ENCODE results near the gene GPC6.

Gene GPC6

DNA sequence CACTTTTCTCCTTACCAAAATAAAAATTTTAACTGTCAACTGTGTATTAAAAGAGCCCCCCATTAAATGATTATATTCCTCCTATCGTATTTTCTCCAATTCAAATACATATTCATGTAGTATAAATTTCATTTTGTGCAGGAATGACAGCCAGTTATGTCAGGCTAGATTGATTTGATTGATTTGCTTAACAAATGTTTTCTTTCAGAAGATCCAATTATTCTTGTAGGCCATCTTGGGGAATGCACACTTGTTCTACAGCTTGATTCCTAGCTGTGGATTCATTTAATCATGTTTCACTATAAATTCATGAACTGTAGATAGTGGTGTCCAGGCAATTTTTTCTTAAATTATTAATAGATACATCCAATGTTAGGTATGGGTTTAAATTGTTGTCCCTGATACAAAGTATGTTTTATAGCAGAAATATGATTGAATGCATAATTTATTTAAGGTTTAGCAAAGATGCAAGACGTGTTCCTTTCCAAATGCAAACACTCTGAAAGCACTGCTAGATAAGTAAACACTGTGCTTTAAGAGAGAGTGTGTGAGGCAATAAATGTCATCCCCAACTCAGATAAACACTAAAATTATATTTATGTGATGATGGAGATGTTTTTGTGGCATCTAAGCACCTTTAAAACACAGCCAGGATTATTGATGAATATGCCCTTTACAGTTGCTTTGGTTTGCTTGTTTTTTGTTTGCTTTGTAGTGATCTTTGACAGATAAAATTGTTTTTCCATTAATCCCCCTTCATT lies 721.7 kb downstream of the GPC6 start:
- no peak for DNase-seq (ENCODE audit: low read depth)
- no peak overlapping the region for H3K4me3 ChIP-seq (ENCODE audit: low read depth, low read length)
- TF ChIP-seq, protein P1, sequence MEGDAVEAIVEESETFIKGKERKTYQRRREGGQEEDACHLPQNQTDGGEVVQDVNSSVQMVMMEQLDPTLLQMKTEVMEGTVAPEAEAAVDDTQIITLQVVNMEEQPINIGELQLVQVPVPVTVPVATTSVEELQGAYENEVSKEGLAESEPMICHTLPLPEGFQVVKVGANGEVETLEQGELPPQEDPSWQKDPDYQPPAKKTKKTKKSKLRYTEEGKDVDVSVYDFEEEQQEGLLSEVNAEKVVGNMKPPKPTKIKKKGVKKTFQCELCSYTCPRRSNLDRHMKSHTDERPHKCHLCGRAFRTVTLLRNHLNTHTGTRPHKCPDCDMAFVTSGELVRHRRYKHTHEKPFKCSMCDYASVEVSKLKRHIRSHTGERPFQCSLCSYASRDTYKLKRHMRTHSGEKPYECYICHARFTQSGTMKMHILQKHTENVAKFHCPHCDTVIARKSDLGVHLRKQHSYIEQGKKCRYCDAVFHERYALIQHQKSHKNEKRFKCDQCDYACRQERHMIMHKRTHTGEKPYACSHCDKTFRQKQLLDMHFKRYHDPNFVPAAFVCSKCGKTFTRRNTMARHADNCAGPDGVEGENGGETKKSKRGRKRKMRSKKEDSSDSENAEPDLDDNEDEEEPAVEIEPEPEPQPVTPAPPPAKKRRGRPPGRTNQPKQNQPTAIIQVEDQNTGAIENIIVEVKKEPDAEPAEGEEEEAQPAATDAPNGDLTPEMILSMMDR (IDR thresholded peaks at IDR 0.05; ENCODE audit: low read depth, low read length) = no peak
- TF ChIP-seq, protein P2, sequence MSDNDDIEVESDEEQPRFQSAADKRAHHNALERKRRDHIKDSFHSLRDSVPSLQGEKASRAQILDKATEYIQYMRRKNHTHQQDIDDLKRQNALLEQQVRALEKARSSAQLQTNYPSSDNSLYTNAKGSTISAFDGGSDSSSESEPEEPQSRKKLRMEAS (IDR thresholded peaks at IDR 0.05; ENCODE audit: low read depth, low read length) = no peak
- TF ChIP-seq POLR2A (IDR thresholded peaks at IDR 0.05; ENCODE audit: extremely low read depth, insufficient read length) (no peak), MYC (IDR thresholded peaks at IDR 0.05; ENCODE audit: low read depth, low read length) (no peak)

DNA sequence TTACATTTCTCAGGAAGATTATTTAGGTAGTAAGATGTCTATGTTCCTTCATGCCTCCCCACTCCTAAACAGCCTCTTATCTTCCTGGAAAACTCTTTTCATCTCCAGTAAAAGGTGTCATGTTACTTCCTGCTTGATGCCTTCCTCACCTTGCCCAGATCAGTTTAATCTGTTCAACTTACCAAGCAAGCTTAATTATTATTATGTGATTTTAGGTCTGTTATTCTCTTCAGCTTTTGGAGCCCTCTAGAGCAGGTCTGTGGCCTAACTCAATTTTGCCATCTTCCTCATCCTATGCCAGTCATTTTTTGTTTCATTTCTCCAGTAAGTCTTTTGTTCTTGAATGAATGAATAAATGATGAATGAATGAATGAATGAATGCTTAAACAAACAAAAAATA lies 724.5 kb downstream of the GPC6 start:
- no peak for DNase-seq (ENCODE audit: low read depth)
- no peak overlapping the region for H3K4me3 ChIP-seq (ENCODE audit: low read depth, low read length)
- TF ChIP-seq POLR2A (IDR thresholded peaks at IDR 0.05; ENCODE audit: extremely low read depth, insufficient read length) = no peak
- TF ChIP-seq, protein P2 (IDR thresholded peaks at IDR 0.05; ENCODE audit: low read depth, low read length) = no peak
- no peak for TF ChIP-seq MYC (IDR thresholded peaks at IDR 0.05; ENCODE audit: low read depth, low read length)
- TF ChIP-seq, protein P1 (IDR thresholded peaks at IDR 0.05; ENCODE audit: low read depth, low read length) = no peak

DNA sequence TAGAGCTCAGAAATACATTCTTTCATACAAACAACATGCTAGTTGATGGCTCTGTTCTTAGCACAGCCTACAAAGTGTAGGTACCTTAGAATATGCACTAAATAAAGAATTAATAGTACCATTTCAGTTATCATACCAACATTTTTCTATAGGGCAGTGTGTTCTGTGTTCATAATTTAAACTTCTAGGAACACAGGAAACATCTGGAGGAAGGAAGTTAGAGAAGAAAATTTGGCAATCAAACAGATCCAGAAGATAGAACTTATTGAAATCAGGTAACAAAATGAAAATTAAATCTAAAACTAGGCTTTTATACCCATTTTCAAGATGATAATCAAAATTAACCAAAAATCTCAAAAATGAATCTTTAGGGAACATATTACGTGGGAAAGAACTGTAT lies 725.3 kb downstream of the GPC6 start:
- no peak for TF ChIP-seq POLR2A (IDR thresholded peaks at IDR 0.05; ENCODE audit: extremely low read depth, insufficient read length)
- TF ChIP-seq, protein P1 (IDR thresholded peaks at IDR 0.05; ENCODE audit: low read depth, low read length) = no peak
- TF ChIP-seq, protein P2 (IDR thresholded peaks at IDR 0.05; ENCODE audit: low read depth, low read length) = no peak
- TF ChIP-seq MYC (IDR thresholded peaks at IDR 0.05; ENCODE audit: low read depth, low read length) = no peak
- no peak for DNase-seq (ENCODE audit: low read depth)
- H3K4me3 ChIP-seq (ENCODE audit: low read depth, low read length) = no peak overlapping the region

DNA sequence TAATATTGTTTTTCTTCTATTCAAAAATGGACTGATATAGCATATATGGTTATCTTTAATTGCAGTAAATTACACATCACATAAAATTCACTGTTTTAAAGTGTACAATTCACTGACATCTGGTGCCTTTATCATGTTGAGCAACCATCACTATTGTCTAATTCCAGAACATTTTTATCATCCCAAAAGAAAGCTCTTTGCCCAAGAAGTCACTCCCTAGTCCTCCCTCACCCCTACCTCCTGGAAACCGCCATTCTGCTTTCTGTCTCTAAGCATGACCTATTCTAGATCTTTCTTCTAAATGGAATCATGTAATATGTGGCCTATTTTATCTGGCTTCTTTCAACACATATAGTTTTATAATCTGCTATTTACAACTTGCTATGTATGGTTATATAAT lies 727.2 kb downstream of the GPC6 start:
- DNase-seq (ENCODE audit: low read depth) = no peak
- H3K4me3 ChIP-seq (ENCODE audit: low read depth, low read length) = no peak overlapping the region
- no peak for TF ChIP-seq POLR2A (IDR thresholded peaks at IDR 0.05; ENCODE audit: extremely low read depth, insufficient read length)
- TF ChIP-seq, protein P2 (IDR thresholded peaks at IDR 0.05; ENCODE audit: low read depth, low read length) = no peak
- TF ChIP-seq, protein P1 (IDR thresholded peaks at IDR 0.05; ENCODE audit: low read depth, low read length) = no peak
- TF ChIP-seq MYC (IDR thresholded peaks at IDR 0.05; ENCODE audit: low read depth, low read length) = no peak

DNA sequence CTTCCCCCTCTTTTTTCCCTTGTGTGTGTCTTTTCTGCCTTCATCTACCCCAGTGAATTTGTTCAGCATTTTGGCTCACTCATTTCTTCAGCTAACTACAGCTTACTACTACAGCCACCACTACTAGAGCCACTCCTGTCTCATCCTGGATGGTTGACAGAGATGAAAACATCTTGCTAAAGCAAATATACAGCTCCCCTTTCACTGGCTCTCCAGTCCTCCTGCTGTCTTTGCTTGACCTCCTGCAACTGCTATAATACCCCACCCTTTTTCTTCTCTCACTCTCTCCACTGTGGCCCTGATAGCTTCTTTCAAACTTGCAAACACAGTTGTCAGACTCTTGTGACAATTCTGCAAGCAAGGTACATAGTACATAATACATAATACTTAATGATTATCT lies 729.3 kb downstream of the GPC6 start:
- no peak for TF ChIP-seq MYC (IDR thresholded peaks at IDR 0.05; ENCODE audit: low read depth, low read length)
- TF ChIP-seq, protein P2 (IDR thresholded peaks at IDR 0.05; ENCODE audit: low read depth, low read length) = no peak
- no peak for TF ChIP-seq POLR2A (IDR thresholded peaks at IDR 0.05; ENCODE audit: extremely low read depth, insufficient read length)
- TF ChIP-seq, protein P1 (IDR thresholded peaks at IDR 0.05; ENCODE audit: low read depth, low read length) = no peak
- no peak for DNase-seq (ENCODE audit: low read depth)
- H3K4me3 ChIP-seq (ENCODE audit: low read depth, low read length) = no peak overlapping the region

Data from NB4 (cell line).